Astrocyte (in vitro differentiated cells and primary cell): ENCODE data around the gene FAM107B.

ENCODE experiments used
- EZH2 ChIP-seq: IDR thresholded peaks from 2 replicates; pipeline ENCODE4 v1.6.1; 2012; ENCODE audit warnings: mild to moderate bottlenecking, low read length, inconsistent platforms; ENCODE audit not compliant: insufficient read depth
- TF ChIP-seq, protein P1 (sequence below): IDR thresholded peaks from 2 replicates; pipeline ENCODE4 v1.5.1; 2011; ENCODE audit warnings: low read depth, mild to moderate bottlenecking, inconsistent platforms, low read length, moderate library complexity; ENCODE audit not compliant: insufficient read depth

DNA sequence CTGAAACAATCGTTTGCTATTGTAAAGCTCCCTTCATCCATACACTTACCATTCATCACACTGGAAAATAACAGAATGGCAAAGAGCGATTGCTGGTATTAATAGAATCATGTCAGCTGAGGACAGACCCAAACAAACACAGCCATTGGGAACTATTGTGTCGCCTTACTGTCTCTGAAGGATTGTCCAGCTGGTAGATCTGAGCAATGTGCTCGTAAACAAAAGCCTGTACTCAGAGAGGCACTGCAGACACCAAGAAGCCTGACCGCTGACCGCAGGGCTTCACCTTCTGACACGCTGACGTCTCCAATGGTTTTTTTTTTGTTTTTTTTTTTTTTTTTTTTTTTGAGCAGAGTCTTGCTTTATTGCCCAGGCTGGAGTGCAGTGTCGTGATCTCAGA is 292.9 kb downstream of the FAM107B start:
- TF ChIP-seq, protein P1, sequence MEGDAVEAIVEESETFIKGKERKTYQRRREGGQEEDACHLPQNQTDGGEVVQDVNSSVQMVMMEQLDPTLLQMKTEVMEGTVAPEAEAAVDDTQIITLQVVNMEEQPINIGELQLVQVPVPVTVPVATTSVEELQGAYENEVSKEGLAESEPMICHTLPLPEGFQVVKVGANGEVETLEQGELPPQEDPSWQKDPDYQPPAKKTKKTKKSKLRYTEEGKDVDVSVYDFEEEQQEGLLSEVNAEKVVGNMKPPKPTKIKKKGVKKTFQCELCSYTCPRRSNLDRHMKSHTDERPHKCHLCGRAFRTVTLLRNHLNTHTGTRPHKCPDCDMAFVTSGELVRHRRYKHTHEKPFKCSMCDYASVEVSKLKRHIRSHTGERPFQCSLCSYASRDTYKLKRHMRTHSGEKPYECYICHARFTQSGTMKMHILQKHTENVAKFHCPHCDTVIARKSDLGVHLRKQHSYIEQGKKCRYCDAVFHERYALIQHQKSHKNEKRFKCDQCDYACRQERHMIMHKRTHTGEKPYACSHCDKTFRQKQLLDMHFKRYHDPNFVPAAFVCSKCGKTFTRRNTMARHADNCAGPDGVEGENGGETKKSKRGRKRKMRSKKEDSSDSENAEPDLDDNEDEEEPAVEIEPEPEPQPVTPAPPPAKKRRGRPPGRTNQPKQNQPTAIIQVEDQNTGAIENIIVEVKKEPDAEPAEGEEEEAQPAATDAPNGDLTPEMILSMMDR = no peak
- TF ChIP-seq EZH2 = no peak
